HG03196 (cell line): Measurements from ENCODE around the gene ZNF620.
"Not testable (repeated sequence)": the region's sequence is repeated elsewhere in the genome, so short reads cannot be mapped to it uniquely, and the experiment has no call there.

ENCODE experiments used
- ATAC-seq: cut with Tn5 transposase; IDR thresholded peaks from one replicate; pipeline ENCODE4 v1.9.1; 2021; ENCODE audit not compliant: unreplicated experiment

Gene ZNF620

GRCh38 chr3:40505599-40506462, at the start of gene ZNF620:
Gene ZNF620 (plus strand): TSS chr3:40506039. CDS start chr3:40506353, 314 bp downstream.
- ATAC-seq = peak; percentile 72

GRCh38 chr3:40456279-40456939, 49.4 kb upstream of the ZNF620 start:
- no peak for ATAC-seq

- ATAC-seq = peak; percentile 75
These were observed 48.7 kb upstream of the ZNF620 start, which contains the start of gene RPL14 for GRCh38 chr3:40456940-40457823. Gene RPL14 (plus strand): TSS chr3:40457339. CDS start chr3:40457472, 133 bp downstream.

- ATAC-seq = no peak
These were observed 47.4 kb upstream of the ZNF620 start for GRCh38 chr3:40458473-40458872.

GRCh38 chr3:40460481-40460880, 45.4 kb upstream of the ZNF620 start:
- ATAC-seq = not testable (repeated sequence)

- no peak for ATAC-seq
These were observed 44.7 kb upstream of the ZNF620 start for GRCh38 chr3:40461161-40461560.

GRCh38 chr3:40462838-40463237, 43.0 kb upstream of the ZNF620 start:
- not testable (repeated sequence) for ATAC-seq

- ATAC-seq = no peak
These were observed 42.3 kb upstream of the ZNF620 start for GRCh38 chr3:40463579-40463978.

- no peak for ATAC-seq
These were observed 41.3 kb upstream of the ZNF620 start for GRCh38 chr3:40464339-40465110.

GRCh38 chr3:40465111-40465407, 40.8 kb upstream of the ZNF620 start:
- no peak for ATAC-seq

- no peak for ATAC-seq
These were observed 40.4 kb upstream of the ZNF620 start for GRCh38 chr3:40465456-40465855.

- no peak for ATAC-seq
These were observed 37.8 kb upstream of the ZNF620 start for GRCh38 chr3:40468018-40468417.

- ATAC-seq = no peak
These were observed 35.1 kb upstream of the ZNF620 start for GRCh38 chr3:40470701-40471100.

- ATAC-seq = peak; percentile 87
These were observed 29.1 kb upstream of the ZNF620 start, which contains the start of gene ZNF619 for GRCh38 chr3:40476478-40477470. Gene ZNF619 (plus strand): TSS chr3:40477122. CDS start chr3:40477980, 858 bp downstream.

GRCh38 chr3:40477666-40478065, 28.2 kb upstream of the ZNF620 start:
- ATAC-seq = no peak

- no peak for ATAC-seq
These were observed 18.7 kb upstream of the ZNF620 start for GRCh38 chr3:40487172-40487571.

- no peak for ATAC-seq
These were observed 14.9 kb upstream of the ZNF620 start for GRCh38 chr3:40490916-40491315.

GRCh38 chr3:40494698-40495097, 11.1 kb upstream of the ZNF620 start:
- no peak for ATAC-seq

- ATAC-seq = no peak
These were observed 8.6 kb upstream of the ZNF620 start for GRCh38 chr3:40497288-40497687.
